HG03103 (cell line): ENCODE measurements around the gene HOXB1.
"Not testable (repeated sequence)": the region's sequence is repeated elsewhere in the genome, so short reads cannot be mapped to it uniquely, and the experiment has no call there.

Source experiments
- ATAC-seq: cut with Tn5 transposase; IDR thresholded peaks from one replicate; pipeline ENCODE4 v1.9.1; 2021; ENCODE audit warnings: low read depth; ENCODE audit not compliant: unreplicated experiment

Gene HOXB1

GRCh38 chr17:48500435-48501426, 30.1 kb downstream of the HOXB1 start:
- ATAC-seq = no peak

DNA sequence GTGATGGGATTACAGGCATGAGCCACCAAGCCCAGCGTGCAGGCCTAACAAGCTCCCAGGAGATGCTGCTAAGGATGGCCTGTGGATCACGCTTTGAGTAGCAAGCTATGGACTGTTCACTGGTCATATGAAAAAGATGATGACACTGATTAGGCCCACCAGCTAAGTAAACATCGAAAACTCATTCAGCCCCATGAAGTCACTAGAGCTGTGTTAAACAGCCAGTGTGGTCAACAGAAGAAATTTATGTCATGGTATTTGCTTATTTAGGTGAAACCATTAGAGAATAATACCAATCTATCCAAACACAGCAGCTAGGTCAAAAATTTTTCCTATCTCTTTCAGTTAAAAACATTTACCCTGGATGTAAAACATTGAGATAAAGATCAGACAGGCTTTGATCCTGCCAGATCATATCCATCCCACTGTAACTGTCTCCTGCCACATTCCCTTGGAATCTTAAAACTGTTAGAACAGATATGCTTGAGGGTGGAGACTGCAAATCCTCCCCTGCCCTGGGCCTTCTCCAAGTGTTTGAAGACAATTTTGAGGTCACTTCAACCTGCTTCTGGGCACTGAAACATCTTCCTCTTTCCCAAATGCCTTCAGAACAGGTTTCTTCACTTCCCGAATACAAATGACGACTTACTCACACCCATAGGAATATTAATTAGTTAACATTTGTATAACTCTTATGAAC, 30.9 kb downstream of the HOXB1 start:
- ATAC-seq = no peak

DNA sequence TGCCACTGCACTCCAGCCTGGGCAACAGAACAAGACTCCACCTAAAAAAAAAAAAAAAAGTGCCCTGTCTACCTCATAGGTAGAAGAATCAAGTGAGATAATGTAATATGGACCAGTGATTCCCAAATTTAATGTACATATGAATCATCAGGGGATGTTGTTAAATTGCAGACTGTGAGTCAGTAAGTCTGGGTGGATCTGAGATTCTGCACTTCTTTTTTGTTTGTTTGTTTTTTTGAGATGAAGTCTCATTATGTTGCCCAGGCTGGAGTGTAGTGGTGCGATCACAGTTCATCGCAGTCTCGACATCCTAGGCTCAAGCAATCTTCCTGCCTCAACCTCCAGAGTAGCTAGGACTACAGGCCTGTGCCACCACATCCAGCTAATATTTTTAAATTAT, 31.6 kb downstream of the HOXB1 start:
- no peak for ATAC-seq

- no peak for ATAC-seq
Measured at GRCh38 chr17:48498164-48498850, 32.5 kb downstream of the HOXB1 start.

GRCh38 chr17:48497103-48497502, 33.7 kb downstream of the HOXB1 start:
- no peak for ATAC-seq

DNA sequence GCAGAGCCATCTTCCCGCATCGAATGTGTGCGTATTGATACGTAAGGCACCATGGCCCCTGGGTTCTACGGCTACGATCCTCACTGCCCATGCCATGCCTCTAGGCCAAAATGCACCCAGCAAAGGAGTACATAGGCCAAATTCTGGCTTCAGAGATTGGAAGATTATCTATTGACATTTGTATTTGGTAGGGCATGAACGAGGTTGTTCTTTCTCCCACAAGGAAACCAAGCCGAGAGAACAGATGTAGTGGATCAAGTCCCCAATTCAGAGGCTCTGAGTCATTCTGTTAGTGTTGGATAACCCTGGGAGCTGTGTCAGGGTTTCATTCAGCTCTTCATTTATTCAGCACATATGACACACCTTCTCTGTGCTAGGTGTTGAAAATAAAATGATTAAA, 36.5 kb downstream of the HOXB1 start:
- no peak for ATAC-seq

GRCh38 chr17:48492401-48493298, 38.2 kb downstream of the HOXB1 start:
- ATAC-seq = no peak

GRCh38 chr17:48491527-48492273, 39.1 kb downstream of the HOXB1 start:
- no peak for ATAC-seq

- ATAC-seq = no peak
Measured at GRCh38 chr17:48490451-48490892, 40.3 kb downstream of the HOXB1 start.

GRCh38 chr17:48489781-48490180, 41.0 kb downstream of the HOXB1 start:
- ATAC-seq = no peak

DNA sequence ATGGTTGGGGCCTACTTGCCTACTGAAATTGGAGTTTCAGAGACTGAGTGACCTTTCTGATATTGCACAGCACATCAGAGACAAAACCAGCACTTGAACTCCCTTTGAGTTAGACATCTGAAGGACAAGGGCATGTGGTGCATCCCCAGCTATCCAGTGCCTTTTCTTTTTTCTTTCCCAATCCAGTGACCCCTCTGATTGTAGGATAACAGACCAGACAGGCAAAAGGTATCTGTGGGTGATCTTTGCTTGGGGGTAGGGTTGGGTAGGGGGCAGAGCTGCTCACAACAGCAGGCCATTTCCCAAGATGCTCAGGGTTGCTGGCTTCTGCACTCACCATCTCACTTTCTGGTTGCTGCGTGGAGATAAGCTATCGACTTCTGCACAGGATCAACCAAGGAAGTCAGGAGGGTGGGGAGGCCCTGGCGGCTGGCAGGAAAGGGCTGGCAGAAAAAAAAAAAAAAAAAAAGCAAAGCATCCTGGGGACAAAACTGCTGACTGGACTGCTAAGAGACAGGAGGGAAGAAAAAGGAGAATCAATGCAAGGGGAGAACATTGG, 42.2 kb downstream of the HOXB1 start:
- ATAC-seq = no peak

- ATAC-seq = no peak
Measured at GRCh38 chr17:48487221-48487620, 43.6 kb downstream of the HOXB1 start.

DNA sequence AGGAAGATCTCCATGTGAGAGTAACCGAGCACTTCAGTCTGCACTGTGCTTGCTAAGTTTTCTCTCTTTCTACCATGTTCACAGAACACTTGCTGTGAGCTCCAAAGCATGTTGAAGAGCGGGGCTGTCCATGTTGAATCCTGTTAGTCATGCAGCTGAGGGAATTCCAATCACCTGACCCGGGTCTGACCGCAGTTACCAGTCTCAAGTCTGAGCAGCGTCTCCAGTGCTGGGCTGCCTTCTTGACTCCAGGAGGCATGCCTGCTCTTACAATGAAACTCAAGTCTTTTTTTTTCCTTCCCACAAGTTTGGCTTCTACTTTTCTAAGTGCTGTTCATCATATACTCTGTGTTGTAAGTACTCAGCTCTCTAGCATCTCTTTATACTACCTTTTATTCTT, 44.3 kb downstream of the HOXB1 start:
- no peak for ATAC-seq

- ATAC-seq = no peak
Measured at GRCh38 chr17:48484850-48485249, 46.0 kb downstream of the HOXB1 start.

- ATAC-seq = no peak
Measured at GRCh38 chr17:48484256-48484655, 46.6 kb downstream of the HOXB1 start.

GRCh38 chr17:48483471-48484131, 47.2 kb downstream of the HOXB1 start:
- ATAC-seq = no peak

DNA sequence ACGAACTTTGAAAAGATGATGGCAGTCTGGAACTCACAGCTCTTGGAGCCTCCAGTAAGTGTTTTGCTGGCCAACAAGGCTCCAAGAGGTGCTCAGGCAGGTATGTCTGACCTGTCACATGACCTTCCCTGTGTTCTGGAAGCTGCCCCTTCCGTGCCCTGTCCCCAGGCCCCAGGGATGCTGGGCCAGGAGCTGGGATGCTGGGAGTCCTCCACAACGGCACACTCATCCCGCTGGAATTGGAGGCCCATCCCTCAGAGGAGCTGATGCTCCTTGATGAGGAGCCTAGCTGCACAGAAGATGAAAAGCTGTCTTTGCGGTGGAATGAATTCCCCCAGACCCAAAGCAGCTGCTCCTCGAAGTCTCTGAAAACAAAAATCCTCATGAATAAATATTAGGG, 47.8 kb downstream of the HOXB1 start:
- no peak for ATAC-seq

DNA sequence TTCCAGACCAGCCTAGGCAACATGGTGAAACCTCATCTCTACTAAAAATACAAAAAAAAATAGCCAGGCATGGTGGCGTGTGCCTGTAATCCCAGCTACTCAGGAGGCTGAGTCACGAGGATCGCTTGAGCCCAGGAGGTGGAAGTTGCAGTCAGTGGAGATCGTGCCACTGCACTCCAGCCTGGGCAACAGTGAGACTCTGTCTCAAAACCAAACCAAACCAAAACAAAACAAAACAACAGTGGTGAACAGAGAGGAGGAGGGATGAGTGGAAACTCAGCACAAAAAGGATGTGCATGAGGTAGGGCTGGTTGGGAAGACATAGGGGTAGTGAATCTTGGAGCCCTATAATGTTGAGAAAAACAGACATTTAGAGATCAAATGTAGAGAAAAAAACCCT, 48.5 kb downstream of the HOXB1 start:
- ATAC-seq = not testable (repeated sequence)

DNA sequence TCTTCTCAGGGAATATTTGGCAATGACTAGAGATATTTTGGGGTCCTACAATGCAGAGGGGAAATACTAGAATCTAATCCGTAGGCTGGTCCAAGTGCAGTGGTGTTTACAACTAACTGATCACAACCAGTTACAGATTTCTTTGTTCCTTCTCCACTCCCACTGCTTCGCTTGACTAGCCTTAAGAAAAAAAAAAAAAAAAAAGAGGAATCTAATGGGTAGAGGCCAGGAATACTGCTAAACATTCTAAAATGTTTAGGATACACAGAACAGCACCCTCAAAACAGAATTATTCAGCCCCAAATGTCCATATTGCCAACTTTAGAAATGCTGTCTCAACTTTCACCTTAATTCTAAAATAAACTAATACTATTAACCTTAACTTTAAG, 51.8 kb downstream of the HOXB1 start:
- ATAC-seq = no peak
